Common myeloid progenitor, CD34-positive (primary cell): ENCODE results near the gene ADCY10.

Source experiments
- CTCF ChIA-PET: fragments of 350-600 bp; sonication (Branson Sonifier 250); formaldehyde crosslinking; loops from one replicate; lab custom pipeline; 2021; ENCODE audit warnings: antibody characterized with exemption; lab: Charles Lee
- POLR2A ChIA-PET: fragments of 350-600 bp; sonication (Branson Sonifier 250); formaldehyde crosslinking; loops from one replicate; lab custom pipeline; 2021; ENCODE audit warnings: antibody characterized with exemption; lab: Charles Lee
- DNase-seq, 3 donors: peaks; one replicate each; pipeline versions ENCODE4 v3.0.0 to v3.0.0-alpha.2; 2013
- H3K27ac ChIP-seq, 2 experiments: 1 replicate in 1 of 2; 2 replicates in 1 of 2; pipeline ENCODE4 v1.7.0; 2013; ENCODE audit warnings: inconsistent platforms in 2 of 2, low read length in 2 of 2, mild to moderate bottlenecking in 2 of 2, low read depth in 1 of 2, moderate library complexity in 1 of 2; ENCODE audit not compliant: severe bottlenecking in 2 of 2, insufficient read depth in 1 of 2, poor library complexity in 1 of 2
- H3K27me3 ChIP-seq, 5 experiments: replicated peaks in 2 of 5; 1 replicate in 3 of 5; 2 replicates in 2 of 5; pipeline versions ENCODE4 v1.6.1 to v1.7.0; 2013; ENCODE audit warnings: low read length in 4 of 5, mild to moderate bottlenecking in 2 of 5, moderate library complexity in 2 of 5, inconsistent platforms in 1 of 5; ENCODE audit not compliant: insufficient read depth in 5 of 5, control insufficient read depth in 4 of 5
- H3K36me3 ChIP-seq, 4 experiments: 1 replicate in 2 of 4; 2 replicates in 2 of 4; pipeline versions ENCODE4 v1.6.1 to v1.7.0; 2013; ENCODE audit warnings: low read length in 3 of 4, control low read depth in 1 of 4, mild to moderate bottlenecking in 1 of 4; ENCODE audit not compliant: control insufficient read depth in 4 of 4, insufficient read depth in 4 of 4
- H3K4me1 ChIP-seq, 4 experiments: 1 replicate in 3 of 4; 2 replicates in 1 of 4; pipeline versions ENCODE4 v1.6.1 to v1.7.1; 2013; ENCODE audit warnings: low read length in 3 of 4, mild to moderate bottlenecking in 3 of 4, control low read depth in 1 of 4, inconsistent platforms in 1 of 4, moderate library complexity in 1 of 4; ENCODE audit not compliant: control insufficient read depth in 4 of 4, insufficient read depth in 4 of 4; ENCODE audit errors: control extremely low read depth in 1 of 4
- H3K4me3 ChIP-seq, 7 experiments: 1 replicate in 4 of 7; 2 replicates in 3 of 7; pipeline versions ENCODE4 v1.5.1 to v1.7.0; 2013; ENCODE audit warnings: mild to moderate bottlenecking in 7 of 7, low read length in 6 of 7, moderate library complexity in 6 of 7, inconsistent platforms in 2 of 7, low read depth in 2 of 7, control low read depth in 1 of 7; ENCODE audit not compliant: insufficient read depth in 4 of 7, control insufficient read depth in 1 of 7; ENCODE audit errors: extremely low read depth in 1 of 7
- H3K9me3 ChIP-seq, 5 experiments: 1 replicate in 4 of 5; 2 replicates in 1 of 5; pipeline versions ENCODE4 v1.6.1 to v1.7.1; 2013; ENCODE audit warnings: low read length in 4 of 5, mild to moderate bottlenecking in 2 of 5, inconsistent platforms in 1 of 5, low read depth in 1 of 5, moderate library complexity in 1 of 5; ENCODE audit not compliant: control insufficient read depth in 4 of 5, insufficient read depth in 2 of 5; ENCODE audit errors: control extremely low read depth in 1 of 5
- WGBS: methylation state at CpG from one replicate; pipeline ENCODE4 v1.1.5; 2013; ENCODE audit not compliant: insufficient coverage; 5-methylcytosine and 5-hydroxymethylcytosine counted together

The ADCY10 gene

GRCh38 chr1:167861664-167862381 is 52.1 kb downstream of the ADCY10 start:
- no peaks in the 10 kb centered on the region for H3K27me3 ChIP-seq
- DNase-seq = no peak
- POLR2A ChIA-PET = no interaction called here
- no peak overlapping the region for H3K27ac ChIP-seq
- H3K4me3 ChIP-seq = no peak overlapping the region
- H3K9me3 ChIP-seq = peaks cover 0 to 4% (median 0%) of the 10 kb centered on the region in 5 experiments
- WGBS = 96% methylated on average over 5 of the region's 8 CpGs
- H3K4me1 ChIP-seq = no peaks in the 10 kb centered on the region
- CTCF ChIA-PET = no interaction called here
- no peaks in the 10 kb centered on the region for H3K36me3 ChIP-seq

DNA sequence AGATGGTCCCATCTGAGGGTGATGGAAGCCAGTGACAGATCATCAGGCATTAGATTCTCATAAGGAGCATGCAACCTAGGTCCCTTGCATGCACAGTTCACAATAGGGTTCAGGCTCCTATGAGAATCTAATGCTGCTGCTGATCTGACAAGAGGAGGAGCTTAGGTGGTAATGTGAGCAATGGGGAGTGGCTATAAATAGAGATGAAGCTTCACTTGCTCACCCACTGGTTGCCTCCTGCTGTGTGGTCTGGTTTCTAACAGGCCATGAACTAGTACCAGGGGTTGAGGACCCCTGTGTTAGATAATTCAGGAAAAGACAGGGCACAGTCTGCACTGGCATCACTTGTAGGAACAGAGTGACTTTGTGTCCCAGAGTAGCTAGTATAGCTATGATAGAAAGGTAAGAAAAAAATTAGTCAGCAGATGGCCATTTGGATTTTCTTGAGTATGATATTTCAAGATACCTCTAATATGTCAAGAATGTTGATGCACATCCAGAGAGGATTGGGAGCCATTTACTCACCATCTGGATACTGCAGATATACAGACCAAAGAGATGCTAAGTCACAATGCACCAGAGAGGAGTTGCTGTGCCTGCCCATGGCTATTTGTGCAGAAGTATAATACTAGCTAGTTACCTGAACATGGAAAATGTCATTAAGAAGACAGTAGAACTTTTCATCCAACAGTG is 53.6 kb downstream of the ADCY10 start:
- CTCF ChIA-PET = interaction anchor here (1.7 kb wide), 1 partner anchor 17 kb away, joined by 3 read pairs; no protein-coding TSS in a partner anchor

DNA sequence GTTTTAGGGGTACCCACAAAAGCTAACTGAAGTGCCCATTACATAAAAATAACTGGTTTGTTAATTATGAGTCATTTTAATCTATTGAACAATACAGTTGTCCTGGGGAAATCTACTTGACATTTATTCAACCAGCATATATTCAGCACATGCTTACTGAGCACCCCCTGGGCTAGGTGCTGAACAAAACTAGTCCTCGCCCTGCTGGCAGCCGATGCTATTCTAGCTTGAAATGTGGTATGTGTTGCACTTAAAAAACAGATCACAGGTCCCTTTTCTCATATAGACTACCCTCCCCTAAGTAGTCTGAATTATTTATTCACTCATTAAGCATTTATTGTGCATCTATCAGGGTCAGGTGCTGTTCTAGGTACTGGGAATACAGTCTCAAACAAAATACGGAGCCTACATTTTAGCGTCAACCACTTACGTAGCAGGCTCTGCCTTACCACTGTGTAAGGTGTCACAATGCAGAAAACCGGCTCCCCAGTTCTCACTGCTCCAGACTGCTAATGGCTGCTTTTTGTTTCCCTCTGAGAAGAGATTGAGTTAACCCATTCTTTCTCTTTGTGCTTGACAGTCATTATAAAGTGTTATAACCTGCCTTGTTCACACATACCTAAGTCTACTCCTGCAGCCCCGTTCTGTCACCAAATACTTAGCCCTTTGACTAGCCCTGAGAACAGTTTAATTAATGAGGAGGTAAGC is 57.1 kb downstream of the ADCY10 start:
- H3K27me3 ChIP-seq = no peaks in the 10 kb centered on the region
- H3K36me3 ChIP-seq = no peaks in the 10 kb centered on the region
- CTCF ChIA-PET = no interaction called here
- H3K4me3 ChIP-seq = no peak overlapping the region
- H3K27ac ChIP-seq = no peak overlapping the region
- H3K4me1 ChIP-seq = no peaks in the 10 kb centered on the region
- POLR2A ChIA-PET = interaction anchor here (0.6 kb wide), 1 partner anchor 638 kb away, joined by 3 read pairs; no protein-coding TSS in a partner anchor
- peaks cover 0 to 4% (median 0%) of the 10 kb centered on the region in 5 experiments for H3K9me3 ChIP-seq
- WGBS = 100% methylated on average over 4 of the region's 7 CpGs
- DNase-seq = no peak

More for the DNA sequence above, 53.6 kb downstream of the ADCY10 start:
- Histone ChIP-seq H3K27ac (no peak overlapping the region), H3K27me3 (no peaks in the 10 kb centered on the region), H3K4me3 (no peak overlapping the region), H3K36me3 (no peaks in the 10 kb centered on the region), H3K9me3 (peaks cover 0 to 4% (median 0%) of the 10 kb centered on the region in 5 experiments), H3K4me1 (no peaks in the 10 kb centered on the region)
- POLR2A ChIA-PET = no interaction called here
- no peak for DNase-seq

DNA sequence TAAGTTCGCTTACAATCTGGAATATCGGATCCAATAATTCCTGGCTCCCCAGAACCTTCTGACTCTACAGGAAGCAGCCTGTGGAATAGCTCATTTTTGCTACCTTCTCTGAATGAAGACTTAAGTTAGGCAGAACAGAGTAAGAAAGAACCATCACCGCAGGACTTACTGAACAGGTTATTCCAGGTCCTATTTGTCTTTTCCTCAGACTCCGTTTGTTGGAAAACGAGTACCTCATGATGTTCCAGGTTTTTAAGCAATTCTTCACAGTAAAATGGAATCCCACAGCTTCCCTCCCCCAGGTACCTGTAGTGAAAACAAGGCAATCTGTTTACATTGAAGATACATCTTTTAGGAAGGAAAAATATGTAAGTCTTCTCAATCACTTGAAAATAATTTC is 59.8 kb downstream of the ADCY10 start:
- ChIA-PET POLR2A (no interaction called here), CTCF (no interaction called here)
- Histone ChIP-seq H3K27ac (no peak overlapping the region), H3K36me3 (no peaks in the 10 kb centered on the region), H3K9me3 (no peaks in the 10 kb centered on the region), H3K4me1 (no peaks in the 10 kb centered on the region), H3K4me3 (no peak overlapping the region), H3K27me3 (no peaks in the 10 kb centered on the region)
- no peak for DNase-seq
- 92% methylated on average over 3 of the region's 5 CpGs for WGBS

DNA sequence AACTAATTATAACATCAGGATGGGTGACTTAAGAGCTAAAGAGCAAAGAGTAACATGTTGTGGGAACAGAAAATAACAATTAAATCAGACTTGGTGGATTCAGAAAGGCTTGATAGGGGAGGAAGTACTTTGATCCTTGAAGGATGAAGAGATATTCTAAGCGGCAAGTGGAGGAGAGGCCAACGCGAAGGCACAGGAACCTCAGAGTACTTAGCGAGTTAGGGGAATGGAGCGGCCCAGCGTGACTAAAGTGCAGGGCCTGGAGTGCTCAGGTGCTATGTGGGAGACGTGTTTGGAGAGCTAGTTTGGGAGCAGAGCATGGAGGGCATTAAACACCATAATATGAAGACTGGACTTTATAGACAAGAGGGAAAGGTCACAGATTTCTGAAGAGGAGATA is 64.3 kb downstream of the ADCY10 start:
- Histone ChIP-seq H3K27ac (no peak overlapping the region), H3K27me3 (no peaks in the 10 kb centered on the region), H3K4me3 (no peak overlapping the region), H3K9me3 (no peaks in the 10 kb centered on the region), H3K36me3 (no peaks in the 10 kb centered on the region), H3K4me1 (no peaks in the 10 kb centered on the region)
- DNase-seq = no peak
- CTCF ChIA-PET = no interaction called here
- WGBS = 96% methylated on average over 7 of the region's 7 CpGs
- POLR2A ChIA-PET = no interaction called here

DNA sequence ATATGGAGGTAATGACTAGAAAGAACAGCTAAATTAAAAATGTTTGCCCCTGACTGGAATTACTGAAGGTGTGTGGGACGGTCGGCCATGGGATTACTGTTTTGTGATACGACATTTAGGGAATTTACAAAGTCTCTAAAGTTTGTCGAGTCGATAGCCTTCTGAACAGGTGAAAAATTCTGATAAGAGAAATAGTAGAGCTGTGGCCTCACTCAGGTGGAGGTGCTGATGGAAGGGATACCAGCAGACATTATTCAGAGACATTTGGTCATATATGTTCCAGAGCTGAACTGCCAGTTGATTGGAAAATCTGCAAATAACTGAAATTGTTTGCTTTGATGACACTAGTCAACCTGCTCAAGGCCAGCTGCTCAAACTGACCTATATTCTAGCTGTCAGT is 71.1 kb downstream of the ADCY10 start:
- H3K4me1 ChIP-seq = no peaks in the 10 kb centered on the region
- CTCF ChIA-PET = interaction anchor here (0.7 to 1.0 kb wide), 2 partner anchors 17 to 42 kb away, joined by 3 read pairs; no protein-coding TSS in a partner anchor
- POLR2A ChIA-PET = interaction anchor here (0.6 kb wide), 1 partner anchor 387 kb away, joined by 3 read pairs; no protein-coding TSS in a partner anchor
- peaks cover 0 to 1% (median 0%) of the 10 kb centered on the region in 5 experiments for H3K9me3 ChIP-seq
- DNase-seq = no peak
- no peak overlapping the region for H3K4me3 ChIP-seq
- no peaks in the 10 kb centered on the region for H3K27me3 ChIP-seq
- no peak overlapping the region for H3K27ac ChIP-seq
- H3K36me3 ChIP-seq = no peaks in the 10 kb centered on the region
- WGBS = 95% methylated on average over 5 of the region's 5 CpGs
